HG03108 (cell line): ENCODE data around the gene PRKG1.

ENCODE experiments used
- ATAC-seq: cut with Tn5 transposase; IDR thresholded peaks from one replicate; pipeline ENCODE4 v1.9.1; 2021; ENCODE audit warnings: moderate library complexity; ENCODE audit not compliant: unreplicated experiment

The PRKG1 gene

GRCh38 chr10:52071814-52072213 lies 997.5 kb downstream of the PRKG1 start:
- no peak for ATAC-seq

- ATAC-seq: no peak
Observed at GRCh38 chr10:52074505-52075026, 1000.3 kb downstream of the PRKG1 start.

GRCh38 chr10:52077814-52078213 lies 1003.5 kb downstream of the PRKG1 start:
- no peak for ATAC-seq

GRCh38 chr10:52078397-52078937 lies 1004.2 kb downstream of the PRKG1 start:
- ATAC-seq: no peak

GRCh38 chr10:52082307-52082706 lies 1008.0 kb downstream of the PRKG1 start:
- no peak for ATAC-seq

- no peak for ATAC-seq
Observed at GRCh38 chr10:52083422-52083821, 1009.1 kb downstream of the PRKG1 start.

- ATAC-seq: no peak
Observed at GRCh38 chr10:52092390-52092789, 1018.1 kb downstream of the PRKG1 start.

GRCh38 chr10:52098130-52098529 lies 1023.8 kb downstream of the PRKG1 start:
- no peak for ATAC-seq

- no peak for ATAC-seq
Observed at GRCh38 chr10:52099026-52099600, 1024.8 kb downstream of the PRKG1 start.

GRCh38 chr10:52100011-52100547 lies 1025.8 kb downstream of the PRKG1 start:
- ATAC-seq: no peak

- no peak for ATAC-seq
Observed at GRCh38 chr10:52105301-52105700, 1031.0 kb downstream of the PRKG1 start.

GRCh38 chr10:52106011-52106410 lies 1031.7 kb downstream of the PRKG1 start:
- no peak for ATAC-seq

- no peak for ATAC-seq
Observed at GRCh38 chr10:52106899-52107298, 1032.6 kb downstream of the PRKG1 start.

- ATAC-seq: no peak
Observed at GRCh38 chr10:52108236-52108635, 1033.9 kb downstream of the PRKG1 start.

- ATAC-seq: no peak
Observed at GRCh38 chr10:52110576-52110975, 1036.3 kb downstream of the PRKG1 start.

GRCh38 chr10:52111101-52111891 lies 1037.0 kb downstream of the PRKG1 start:
- ATAC-seq: no peak

GRCh38 chr10:52115823-52116222 lies 1041.5 kb downstream of the PRKG1 start:
- ATAC-seq: no peak

GRCh38 chr10:52119507-52119906 lies 1045.2 kb downstream of the PRKG1 start:
- no peak for ATAC-seq

- ATAC-seq: no peak
Observed at GRCh38 chr10:52121688-52122087, 1047.4 kb downstream of the PRKG1 start.

- ATAC-seq: no peak
Observed at GRCh38 chr10:52128056-52128683, 1053.9 kb downstream of the PRKG1 start.

GRCh38 chr10:52129410-52130178 lies 1055.3 kb downstream of the PRKG1 start:
- ATAC-seq: no peak
